HG02852 (cell line): ENCODE data around the gene DPP10.
"Not testable (repeated sequence)": the region's sequence is repeated elsewhere in the genome, so short reads cannot be mapped to it uniquely, and the experiment has no call there.

Source experiments
- ATAC-seq: cut with Tn5 transposase; IDR thresholded peaks from one replicate; pipeline ENCODE4 v1.9.1; 2021; ENCODE audit warnings: mild to moderate bottlenecking, moderate library complexity; ENCODE audit not compliant: unreplicated experiment

The DPP10 gene

DNA sequence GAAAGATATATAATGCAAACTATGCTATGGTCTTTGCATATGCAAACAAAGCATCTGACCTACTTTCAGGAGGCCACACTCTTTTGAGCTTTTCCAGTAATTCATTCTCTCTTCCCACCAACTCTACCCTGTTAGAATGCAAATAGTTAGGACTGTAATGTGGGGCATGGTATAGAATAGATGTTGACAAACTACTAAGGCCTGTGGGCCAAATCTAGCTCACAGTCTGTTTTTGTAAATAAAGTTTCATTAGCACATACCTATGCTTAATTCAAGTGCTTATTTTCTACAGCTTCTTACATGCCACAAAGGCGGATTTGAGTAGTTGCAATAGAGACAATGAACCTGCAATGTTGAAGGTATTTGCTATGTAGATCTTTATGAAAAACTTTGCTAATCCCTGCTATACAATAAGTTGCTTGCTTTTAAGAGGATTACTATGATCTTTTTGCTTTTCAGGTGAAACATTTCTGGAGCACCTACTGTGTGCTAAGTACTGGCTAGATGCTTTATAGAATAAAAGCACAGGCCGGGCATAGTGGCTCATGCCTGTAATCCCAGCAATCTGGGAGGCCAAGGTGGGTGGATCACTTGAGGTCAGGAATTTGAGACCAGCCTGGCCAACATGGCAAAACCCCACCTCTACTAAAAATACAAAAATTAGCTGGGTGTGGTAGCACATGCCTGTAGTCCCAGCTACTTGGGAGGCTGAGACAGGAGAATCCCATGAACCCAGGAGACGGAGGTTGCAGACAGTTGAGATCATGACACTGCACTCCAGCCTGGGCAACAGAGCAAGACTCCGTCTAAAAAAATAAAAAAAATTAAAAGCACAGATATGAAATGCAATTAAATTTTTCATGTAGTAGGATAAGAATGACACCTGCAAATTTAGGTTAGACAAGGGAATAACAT is 267.8 kb downstream of the DPP10 start:
- no peak for ATAC-seq

DNA sequence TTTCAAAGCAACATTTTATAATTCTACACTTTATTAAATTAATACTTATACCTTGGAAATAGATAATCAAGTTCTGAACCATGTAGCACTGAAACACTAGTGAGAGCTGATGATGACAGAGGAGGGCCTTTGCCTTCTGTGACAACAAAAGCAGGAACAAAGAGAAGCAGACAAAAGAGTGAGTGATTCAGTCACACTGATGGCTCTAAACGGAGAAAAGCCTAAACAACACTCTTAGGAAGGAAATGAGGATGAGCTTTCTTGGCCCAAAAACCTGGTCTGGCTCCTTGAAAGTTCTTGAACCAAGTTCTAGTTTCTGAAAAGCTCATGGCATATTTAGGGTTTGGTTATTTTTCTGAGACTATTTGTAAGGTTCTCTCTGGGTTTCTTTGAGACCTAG is 271.9 kb downstream of the DPP10 start:
- ATAC-seq: no peak

DNA sequence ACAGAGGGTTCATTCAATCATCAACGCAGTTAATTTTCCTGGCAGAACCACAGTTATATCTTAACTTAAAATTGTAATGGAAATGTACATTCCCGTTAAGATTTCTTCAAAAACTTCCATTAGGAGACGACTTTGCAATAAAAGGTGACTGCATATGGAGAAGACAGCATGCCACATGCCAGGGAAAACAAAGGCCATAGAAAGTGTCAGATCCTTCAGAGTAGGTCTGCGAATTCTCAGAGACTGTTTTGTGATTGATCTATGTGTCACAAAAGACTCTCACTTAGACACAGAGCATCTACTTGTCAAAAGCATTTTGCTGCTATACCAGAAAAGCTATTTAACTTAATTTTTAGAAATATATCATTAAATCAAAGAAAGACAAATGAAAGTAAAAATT is 274.6 kb downstream of the DPP10 start:
- no peak for ATAC-seq

DNA sequence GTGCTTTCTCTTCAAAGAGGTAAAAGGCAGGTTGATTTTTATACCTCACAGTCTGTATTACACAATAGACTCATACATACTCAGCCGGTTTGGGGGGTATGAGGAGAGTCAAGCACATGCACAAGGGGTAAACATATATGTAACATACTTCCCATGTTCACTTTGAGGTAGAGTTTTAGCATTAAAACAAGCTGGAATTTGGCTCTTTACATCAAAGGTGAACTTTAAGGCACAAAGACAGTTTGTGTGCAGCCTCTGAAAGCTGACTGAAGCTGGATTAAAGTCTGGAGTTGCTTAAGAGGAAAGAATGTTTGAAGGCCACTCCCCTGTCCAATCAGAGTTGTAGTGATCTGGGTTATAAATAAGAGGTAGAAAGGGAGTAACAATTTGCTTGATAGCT is 282.0 kb downstream of the DPP10 start:
- ATAC-seq: no peak

DNA sequence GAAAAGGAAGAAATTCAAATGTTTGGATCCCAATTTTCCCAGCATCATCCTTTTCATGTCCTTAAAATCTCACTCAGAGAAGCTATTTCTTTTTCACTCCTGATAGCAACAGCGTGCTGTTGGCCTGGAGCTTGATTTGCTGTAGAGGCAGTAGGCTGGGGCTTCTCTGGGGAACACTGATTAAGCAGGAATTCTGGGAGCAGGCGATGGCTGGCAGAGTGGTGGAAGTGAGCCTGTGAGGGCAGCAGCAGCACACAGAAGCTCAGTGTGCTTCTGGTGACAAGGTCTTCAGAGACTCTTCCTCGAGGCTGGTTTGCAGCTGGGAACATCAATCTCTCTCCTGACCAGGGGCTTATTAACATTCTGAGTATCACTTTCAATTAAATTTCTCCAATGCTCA is 284.6 kb downstream of the DPP10 start:
- ATAC-seq: no peak

DNA sequence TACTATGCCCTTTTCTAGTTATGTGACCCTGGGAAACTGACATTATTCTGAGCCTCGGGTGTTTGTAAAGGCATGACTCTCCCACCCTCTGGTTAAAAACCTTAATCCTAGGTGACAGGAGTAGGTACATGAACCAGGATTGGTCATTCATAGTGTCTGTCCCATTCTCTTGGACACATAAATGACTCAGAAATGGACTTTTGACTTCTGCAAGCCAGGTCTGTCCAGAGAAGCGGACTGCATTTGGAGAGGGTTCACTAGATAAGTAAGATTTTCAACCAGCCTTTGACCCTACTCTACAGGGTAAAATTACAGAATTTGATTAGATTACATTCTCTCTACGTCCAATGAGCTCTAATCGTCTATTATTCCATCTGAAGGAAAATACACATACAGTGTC is 285.9 kb downstream of the DPP10 start:
- ATAC-seq: no peak

DNA sequence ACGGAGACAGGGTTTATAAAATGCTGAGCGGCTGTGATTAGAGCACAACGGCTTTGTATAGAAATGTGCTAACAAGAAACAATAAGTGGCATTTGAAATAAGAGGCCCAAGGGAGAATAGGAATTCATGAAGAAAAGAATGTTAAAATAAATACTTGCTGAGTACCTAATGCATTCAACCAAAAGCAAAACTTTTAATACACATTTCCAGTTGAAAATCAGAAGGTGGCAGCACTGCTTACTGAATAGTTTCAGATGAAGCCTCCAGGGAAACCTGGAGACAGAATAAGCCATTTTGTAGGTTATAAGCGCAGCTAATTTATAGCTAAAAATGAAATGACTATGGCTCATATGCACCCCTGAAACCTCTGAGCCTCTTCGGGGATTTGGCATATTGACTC is 286.6 kb downstream of the DPP10 start:
- ATAC-seq: no peak

DNA sequence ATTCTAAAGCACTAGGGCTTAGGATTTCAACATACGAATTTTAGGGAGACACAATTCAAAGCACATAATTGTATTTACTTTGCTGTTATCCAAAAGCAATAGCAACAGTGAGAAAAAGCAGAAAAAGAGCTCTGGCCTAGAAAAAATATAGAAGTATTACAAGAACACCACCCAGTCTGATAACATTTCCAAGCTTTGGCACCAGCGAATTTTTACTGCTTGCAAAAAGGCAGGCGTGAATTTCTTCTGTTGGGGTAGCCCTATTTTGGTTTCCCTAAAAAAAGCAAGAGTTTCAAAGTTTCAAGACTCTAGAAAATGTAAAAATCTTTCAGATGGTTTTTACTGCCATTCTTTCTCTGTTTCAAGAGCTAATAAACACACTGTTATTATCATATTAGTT is 292.7 kb downstream of the DPP10 start:
- ATAC-seq: no peak

DNA sequence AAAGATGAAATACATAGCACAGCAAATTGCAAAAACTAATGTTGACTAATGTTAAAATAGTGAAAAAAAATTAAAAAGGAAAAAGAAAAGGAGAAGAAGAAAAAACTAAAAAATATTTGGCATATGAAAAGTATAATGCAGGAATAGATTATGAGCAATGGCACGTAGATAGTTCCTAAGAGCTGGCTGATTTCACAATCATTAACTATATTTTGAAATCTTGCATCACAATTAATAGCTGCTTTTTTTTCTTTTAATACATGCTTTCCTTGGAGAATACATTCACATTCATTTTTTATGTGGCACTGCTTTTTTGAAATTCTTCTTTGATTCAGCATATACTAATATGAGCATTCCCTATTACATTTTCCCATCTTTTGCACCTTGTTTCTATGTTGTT is 299.8 kb downstream of the DPP10 start:
- no peak for ATAC-seq

DNA sequence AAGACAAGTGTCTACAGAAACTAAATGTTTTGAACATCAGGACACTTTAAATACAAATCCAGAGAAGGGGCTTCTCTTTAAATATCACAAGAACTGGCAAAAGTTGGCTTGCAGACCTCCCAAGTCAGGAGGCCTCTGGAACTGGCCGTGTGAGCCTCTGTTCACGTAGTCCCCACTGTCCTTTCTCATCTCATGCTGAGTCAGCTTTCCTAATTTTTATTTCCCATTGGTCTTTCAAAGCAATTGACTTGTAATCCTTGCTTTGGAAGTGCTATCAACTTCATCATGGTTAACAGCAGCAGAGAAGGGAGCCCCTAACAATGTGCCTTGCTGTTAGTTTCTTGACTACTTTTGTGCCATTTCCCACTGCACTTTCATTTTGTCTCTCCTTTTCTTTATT is 303.3 kb downstream of the DPP10 start:
- no peak for ATAC-seq

DNA sequence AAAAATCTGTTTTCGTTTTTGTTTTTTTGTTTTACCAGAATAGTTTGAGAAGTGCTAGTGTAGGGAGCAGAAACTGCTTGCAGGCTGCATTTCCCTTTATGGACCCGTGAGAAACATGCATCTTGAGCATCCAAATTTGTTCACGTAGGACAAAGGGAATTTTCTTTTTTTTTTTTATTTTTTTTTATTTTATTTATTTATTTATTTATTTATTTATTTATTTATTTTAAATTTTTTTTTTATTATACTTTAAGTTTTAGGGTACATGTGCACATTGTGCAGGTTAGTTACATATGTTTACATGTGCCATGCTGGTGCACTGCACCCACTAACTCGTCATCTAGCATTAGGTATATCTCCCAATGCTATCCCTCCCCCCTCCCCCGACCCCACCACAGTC is 305.7 kb downstream of the DPP10 start:
- ATAC-seq: not testable (repeated sequence)

DNA sequence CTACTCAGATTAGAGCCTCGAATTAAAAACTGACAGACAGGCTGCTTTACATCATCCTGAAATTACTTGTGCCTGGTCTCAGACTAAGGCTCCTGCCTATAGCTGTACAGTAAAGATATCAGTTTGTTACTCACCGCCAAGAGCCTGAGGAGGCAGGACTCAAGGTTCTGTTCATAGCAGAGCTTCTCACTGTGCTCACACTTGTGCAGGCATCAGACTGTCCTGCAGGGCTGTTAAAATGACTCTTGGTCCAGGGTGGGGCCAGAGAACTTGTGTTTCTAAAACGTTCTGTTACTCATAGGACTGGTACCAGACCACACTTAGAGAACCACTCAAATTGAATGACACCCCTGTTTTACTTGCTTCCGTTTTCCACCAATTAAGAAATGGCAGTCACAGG is 310.0 kb downstream of the DPP10 start:
- no peak for ATAC-seq

DNA sequence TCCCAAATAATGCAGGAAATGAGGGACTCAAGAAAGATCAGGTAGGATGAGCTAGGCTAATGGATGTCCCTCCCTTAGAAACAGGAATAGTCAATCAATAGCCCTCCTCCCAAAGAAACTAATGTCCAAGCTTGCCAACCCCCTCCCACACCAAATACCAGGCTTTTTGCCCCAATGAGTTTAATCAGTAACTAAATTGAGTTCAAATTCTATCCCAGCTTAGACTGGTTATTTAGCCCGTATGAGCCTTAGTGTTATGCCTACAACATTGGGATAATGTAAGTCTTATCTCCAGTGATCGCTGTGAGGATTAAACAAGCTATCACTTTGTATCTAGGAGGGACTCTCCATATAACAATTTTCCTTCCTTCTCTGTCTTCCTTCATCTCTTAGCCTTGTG is 310.7 kb downstream of the DPP10 start:
- no peak for ATAC-seq

DNA sequence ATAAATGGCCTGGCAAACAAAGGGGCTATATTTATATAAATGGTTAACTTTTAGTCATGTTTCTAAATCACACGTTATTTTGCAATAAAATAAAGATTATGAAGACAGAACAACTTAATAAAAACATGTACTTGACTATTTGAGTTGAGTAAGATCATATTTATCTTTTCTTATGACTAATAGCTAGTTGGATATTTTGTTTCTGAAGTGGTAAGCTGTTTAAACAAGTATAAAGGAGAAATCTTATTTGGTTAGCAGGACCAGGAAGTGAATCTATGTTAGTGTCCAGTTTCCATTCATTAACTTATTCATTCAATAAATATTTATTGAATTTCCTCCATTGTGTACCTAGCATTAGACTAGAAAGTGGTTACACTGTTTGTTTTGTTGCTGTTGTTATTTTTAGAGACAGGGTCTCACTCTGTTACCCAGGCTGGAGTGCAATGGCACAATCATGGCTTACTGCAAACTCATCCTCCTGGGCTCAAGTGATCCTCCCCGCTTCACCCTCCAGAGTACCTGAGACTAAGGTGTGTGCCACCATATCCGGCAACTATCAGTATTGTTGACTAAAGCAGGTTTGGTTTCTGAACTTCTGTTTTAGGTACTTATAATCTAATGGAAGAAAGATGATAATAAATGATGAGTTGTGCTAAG is 312.6 kb downstream of the DPP10 start:
- no peak for ATAC-seq

DNA sequence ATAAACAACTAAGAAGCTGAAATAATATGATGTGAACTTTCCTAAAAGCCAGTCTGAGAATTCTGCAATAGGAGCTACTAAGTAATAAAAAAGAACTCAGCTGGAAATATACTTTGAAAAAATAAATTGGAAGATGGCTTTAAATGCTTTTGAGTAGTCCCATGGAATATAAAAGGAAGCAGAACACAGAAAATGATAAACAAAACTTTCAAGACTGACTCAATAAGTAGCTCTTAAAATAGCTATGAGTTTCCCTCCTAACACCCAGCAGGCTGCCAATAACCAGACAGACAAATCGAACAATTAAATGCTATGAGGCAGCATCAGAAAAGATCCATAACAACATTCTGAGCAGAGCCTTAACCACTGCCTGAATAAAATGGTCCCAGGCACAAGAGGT is 319.9 kb downstream of the DPP10 start:
- ATAC-seq: no peak

DNA sequence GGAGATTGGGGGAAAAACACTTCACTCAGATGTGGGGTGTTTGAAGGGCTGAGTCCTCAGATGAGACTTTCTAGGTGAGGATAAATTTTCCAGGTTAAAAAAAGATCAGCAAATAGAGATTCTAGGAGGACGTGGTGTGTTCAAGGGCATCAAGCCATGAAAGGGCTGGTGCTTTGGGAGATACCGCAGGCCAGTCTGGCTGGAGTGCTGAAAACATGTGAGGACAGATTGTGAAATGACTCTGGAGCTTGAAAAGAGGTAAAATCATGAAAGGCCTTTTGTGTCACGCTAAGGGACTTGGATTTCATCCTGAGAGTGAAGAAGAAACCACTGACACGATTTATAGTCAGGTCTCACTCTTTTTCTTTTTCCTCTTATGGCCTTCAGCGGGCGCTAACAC is 320.5 kb downstream of the DPP10 start:
- ATAC-seq: no peak

DNA sequence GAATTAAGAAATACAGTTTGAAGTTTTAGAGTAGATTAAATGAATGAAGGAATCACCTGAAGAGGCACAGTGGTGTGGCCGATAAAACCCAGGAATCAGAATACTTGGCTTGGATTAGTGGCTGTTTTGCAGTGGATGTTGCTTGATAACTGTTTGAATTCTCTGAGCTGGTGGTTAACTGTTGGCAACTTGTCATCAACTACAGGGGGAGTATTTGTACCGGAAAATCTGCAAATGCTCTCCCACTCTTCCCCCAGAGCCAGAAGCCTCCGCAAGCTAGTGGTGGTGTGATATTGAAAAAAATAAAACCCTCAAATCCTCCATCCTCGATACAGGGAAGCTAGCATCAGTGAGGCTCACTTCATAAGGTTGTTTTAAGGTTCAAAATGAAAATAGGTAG is 326.7 kb downstream of the DPP10 start:
- no peak for ATAC-seq

DNA sequence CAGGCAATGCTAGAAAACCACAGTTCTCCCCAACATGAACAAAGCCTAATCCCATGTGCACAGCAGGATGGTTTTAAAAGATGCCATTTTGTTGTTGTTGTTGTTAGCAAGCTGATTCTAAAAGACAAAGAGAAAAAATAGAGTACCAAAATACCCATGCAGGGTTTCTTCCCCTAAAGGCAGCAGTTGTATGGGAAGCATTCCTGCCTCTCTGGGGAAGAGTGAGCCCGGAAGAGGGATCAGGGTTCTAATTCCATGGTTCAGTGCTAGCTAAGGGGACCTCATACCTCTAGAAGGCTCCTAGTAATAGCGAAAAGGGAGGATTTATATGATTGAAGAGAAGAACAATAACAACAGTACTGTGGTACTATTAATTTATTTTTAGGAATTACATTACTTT is 327.6 kb downstream of the DPP10 start:
- ATAC-seq: no peak

DNA sequence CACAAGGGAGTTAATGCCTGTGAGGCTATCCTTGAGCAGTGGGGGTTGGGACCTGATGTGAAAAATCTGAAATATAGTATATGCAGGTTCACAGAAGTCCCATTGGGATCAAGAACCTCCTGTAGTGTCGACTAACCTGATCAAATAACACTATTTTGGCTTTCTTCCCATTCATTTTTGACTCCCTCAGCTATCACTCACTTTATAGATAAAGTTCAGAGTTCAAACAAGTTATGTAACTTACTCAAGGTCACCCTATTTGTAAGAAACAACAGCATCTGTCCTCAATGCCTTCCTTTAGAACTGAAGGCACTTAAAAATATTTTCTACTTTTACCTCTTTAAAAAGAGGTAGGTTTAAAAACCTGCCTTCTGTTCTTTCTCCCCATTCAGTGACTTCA is 341.6 kb downstream of the DPP10 start:
- no peak for ATAC-seq

DNA sequence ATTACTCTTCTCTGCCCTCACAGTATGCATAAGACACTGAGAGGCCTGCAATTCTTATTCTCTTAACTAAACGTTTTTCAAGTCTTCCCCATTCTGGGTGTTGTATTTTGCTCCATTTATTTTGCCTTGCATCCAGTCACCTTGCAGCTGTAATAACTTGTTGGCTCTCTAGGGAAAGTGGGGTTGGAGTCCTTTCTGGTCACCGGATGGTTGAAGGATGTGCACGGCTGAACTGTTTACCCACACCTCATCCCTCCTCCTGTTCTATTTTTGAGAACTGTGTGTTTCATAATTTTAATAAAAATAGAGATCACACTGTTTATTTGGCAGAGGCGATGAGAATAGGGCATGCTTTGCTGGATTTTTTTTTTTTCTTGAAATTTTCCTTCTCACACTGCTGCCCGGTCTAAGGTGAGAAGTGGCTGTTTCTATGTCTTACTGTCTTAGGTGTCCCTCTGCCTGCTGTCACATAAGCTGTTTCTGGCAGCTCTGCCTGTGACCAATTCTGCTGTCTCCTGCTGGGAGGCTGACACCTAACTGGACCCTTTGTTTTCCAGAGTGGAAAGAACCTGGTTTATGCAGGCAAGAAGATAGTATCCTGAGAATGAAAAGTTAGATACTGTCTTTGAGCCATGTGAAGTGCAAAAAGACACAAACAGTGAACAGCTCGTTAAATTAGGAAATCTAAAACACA is 342.6 kb downstream of the DPP10 start:
- ATAC-seq: no peak

DNA sequence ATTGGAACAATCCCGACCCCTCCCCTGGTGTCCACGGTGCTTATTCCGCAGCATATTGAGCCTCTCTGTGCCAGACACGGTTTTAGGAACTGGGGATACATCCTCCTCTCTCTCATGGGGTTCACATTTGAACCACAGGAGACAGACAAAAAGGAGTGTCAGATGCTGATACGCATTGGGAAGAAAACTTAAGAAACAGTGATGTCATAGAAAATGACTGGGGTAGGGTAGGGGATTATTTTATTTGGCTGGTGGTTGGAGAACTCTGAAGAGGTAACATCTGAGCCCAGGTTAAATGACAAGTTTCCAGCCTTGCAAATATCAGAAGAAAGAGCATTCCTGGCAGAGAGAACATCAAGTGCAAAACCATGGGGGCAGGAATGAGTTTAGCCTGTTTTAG is 344.5 kb downstream of the DPP10 start:
- ATAC-seq: no peak

DNA sequence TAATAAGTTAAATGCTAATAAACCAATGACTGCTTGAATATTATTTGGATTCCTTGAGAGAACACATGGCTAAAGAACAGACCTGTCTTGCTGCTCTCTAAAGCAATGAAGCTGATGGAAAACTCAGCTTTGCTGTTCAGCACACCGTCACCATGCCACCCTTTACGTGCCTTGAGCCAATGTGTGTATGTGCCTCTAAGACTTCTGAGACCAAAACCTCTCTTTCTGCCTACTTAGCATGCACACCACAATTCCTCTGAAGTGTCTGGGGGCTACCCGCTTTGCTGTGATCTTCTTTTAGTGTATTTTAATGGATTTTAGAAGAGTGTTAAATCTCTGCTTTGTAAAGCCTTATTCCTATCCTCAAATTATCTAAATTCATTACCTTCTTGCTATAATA is 345.0 kb downstream of the DPP10 start:
- ATAC-seq: no peak
